ENCODE data around the gene REC8. TPM values are rescaled to one million over a fixed set of nuclear protein-coding genes. Genes with fewer than 3 reads are reported as not detected.

REC8 gene
- total and polyA plus RNA-seq, 2 of the 13 experiments (the other 11 are each of a cell fraction or from before 2014, with no cell fraction given): 3.4 to 14.7 TPM

DNA sequence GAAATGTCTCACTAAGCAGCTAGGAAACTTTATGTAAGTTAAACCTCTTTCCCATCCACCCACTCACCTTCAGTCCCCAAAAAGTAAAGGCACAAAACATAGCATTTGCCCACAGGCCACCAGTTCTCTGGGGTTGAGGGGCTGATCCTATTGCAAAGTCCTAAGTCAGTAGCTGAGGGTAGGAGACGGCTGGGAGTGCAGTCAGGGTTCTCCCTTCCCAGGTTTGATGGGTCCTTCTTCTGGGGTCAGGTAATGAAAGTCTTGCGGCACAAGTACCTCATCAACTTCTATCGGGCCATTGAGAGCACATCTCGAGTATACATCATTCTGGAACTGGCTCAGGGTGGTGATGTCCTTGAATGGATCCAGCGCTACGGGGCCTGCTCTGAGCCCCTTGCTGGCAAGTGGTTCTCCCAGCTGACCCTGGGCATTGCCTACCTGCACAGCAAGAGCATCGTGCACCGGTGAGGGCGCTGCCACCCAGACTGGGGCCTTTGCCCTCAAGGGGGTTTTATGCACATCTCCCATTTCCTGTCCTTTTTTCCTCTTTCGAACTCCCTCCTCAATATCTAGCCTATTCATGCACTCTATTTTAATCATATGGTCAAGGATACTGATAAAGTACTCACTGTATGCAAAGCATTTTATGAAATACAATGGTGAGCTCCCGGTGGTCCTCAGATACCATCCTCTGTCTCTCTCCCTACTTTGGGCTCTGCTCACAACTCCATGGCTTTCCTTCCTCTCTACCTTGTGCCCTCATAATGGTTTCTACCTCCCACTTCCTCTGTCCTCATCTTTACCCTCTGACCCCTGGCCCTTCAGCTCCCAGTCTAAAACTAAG is 34.6 kb downstream of the REC8 start (continued):
- no peak for TF ChIP-seq MAZ (IDR thresholded peaks at IDR 0.05; ENCODE audit: borderline replicate concordance, low read depth, low read length)
- TF ChIP-seq MAZ (CRISPR knock-in tag; IDR thresholded peaks at IDR 0.05; ENCODE audit: low read depth): no peak
- TF ChIP-seq, protein P1, sequence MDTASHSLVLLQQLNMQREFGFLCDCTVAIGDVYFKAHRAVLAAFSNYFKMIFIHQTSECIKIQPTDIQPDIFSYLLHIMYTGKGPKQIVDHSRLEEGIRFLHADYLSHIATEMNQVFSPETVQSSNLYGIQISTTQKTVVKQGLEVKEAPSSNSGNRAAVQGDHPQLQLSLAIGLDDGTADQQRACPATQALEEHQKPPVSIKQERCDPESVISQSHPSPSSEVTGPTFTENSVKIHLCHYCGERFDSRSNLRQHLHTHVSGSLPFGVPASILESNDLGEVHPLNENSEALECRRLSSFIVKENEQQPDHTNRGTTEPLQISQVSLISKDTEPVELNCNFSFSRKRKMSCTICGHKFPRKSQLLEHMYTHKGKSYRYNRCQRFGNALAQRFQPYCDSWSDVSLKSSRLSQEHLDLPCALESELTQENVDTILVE (CRISPR knock-in tag; IDR thresholded peaks at IDR 0.05): no peak
- no peak; the same call in 1 of the 2 replicates for TF ChIP-seq REXO4 (CRISPR knock-in tag; IDR thresholded peaks at IDR 0.05; ENCODE audit: borderline replicate concordance)
- no peak for TF ChIP-seq MED13 (CRISPR knock-in tag; IDR thresholded peaks at IDR 0.05)

DNA sequence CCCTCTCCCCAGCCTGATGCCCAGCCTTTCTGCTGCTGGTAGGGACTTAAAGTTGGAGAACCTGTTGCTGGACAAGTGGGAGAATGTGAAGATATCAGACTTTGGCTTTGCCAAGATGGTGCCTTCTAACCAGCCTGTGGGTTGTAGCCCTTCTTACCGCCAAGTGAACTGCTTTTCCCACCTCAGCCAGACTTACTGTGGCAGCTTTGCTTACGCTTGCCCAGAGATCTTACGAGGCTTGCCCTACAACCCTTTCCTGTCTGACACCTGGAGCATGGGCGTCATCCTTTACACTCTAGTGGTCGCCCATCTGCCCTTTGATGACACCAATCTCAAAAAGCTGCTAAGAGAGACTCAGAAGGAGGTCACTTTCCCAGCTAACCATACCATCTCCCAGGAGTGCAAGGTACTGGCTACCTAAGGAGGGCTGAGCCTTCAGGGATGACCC is 35.2 kb downstream of the REC8 start:
- ATAC-seq (no peak; the same call in 2 of the 3 replicates), FAIRE-seq (no peak), DNase-seq (ENCODE audit: low spot score) (no peak)
- no peaks in the 10 kb centered on the region for H3K27me3 ChIP-seq (ENCODE audit: control insufficient read depth in 1 of 2, insufficient read depth in 2 of 2, low read length in 2 of 2)
- no peak overlapping the region for H3K27ac ChIP-seq (ENCODE audit: extremely low read length, insufficient read depth, low read length)
- H3K4me1 ChIP-seq (ENCODE audit: insufficient read depth, low read length): peaks cover 9% of the 10 kb centered on the region
- no peak overlapping the region for H3K4me2 ChIP-seq (ENCODE audit: low read depth, low read length)
- intact Hi-C loops (cut with micrococcal nuclease; ENCODE audit: unreplicated experiment) (no loop called here), in situ Hi-C loops (cut with HindIII; ENCODE audit: extremely low pct_ligation_motif_present, low pct_unique_long_range_greater_than_20kb) (no loop called here)
- no peak overlapping the region for H3K9ac ChIP-seq (ENCODE audit: insufficient read depth, low read depth, low read length)
- no peaks in the 10 kb centered on the region for H3K9me3 ChIP-seq (ENCODE audit: low read length)
- BruUV-seq (replicated peaks): no TSS peak
- POLR2A ChIA-PET: interaction anchor here (0.9 to 2.7 kb wide), 7 partner anchors 9 to 65 kb away, joined by 3 to 13 read pairs (median 5); partner anchors contain the start of genes IPO4, IRF9, MDP1 and RABGGTA
- H3K4me3 ChIP-seq (replicated peaks in 1 of 3; ENCODE audit: insufficient read depth in 1 of 3, low read depth in 2 of 3, low read length in 3 of 3): no peak overlapping the region
- H3K36me3 ChIP-seq (replicated peaks in 1 of 2; ENCODE audit: control insufficient read depth in 1 of 2, insufficient read depth in 2 of 2, low read length in 2 of 2): peaks cover 39 to 56% of the 10 kb centered on the region in 2 experiments
- H4K20me1 ChIP-seq (ENCODE audit: insufficient read depth, low read length): no peaks in the 10 kb centered on the region
- WGBS (ENCODE audit: low lambda C conversion rate): 99% methylated on average over 5 of the region's 5 CpGs
- no peak overlapping the region for H2AFZ ChIP-seq (ENCODE audit: low read length)
- no peaks in the 10 kb centered on the region for H3K79me2 ChIP-seq (ENCODE audit: insufficient read depth, low read length)
- CTCF ChIA-PET (ENCODE audit: low intra/inter-chr PET ratio, low total read pairs): no interaction called here
- TF ChIP-seq POLR2G (IDR thresholded peaks at IDR 0.05; ENCODE audit: low read depth, low read length): peak; percentile 41; the same call in 1 of the 2 replicates
- TF ChIP-seq, protein P2, sequence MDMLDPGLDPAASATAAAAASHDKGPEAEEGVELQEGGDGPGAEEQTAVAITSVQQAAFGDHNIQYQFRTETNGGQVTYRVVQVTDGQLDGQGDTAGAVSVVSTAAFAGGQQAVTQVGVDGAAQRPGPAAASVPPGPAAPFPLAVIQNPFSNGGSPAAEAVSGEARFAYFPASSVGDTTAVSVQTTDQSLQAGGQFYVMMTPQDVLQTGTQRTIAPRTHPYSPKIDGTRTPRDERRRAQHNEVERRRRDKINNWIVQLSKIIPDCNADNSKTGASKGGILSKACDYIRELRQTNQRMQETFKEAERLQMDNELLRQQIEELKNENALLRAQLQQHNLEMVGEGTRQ (IDR thresholded peaks at IDR 0.05; ENCODE audit: low read depth, low read length): no peak
- TF ChIP-seq, protein P2 (CRISPR knock-in tag; IDR thresholded peaks at IDR 0.05; ENCODE audit: borderline replicate concordance): no peak
- no peak for TF ChIP-seq SP4 (CRISPR knock-in tag; IDR thresholded peaks at IDR 0.05)
- no peak for TF ChIP-seq ZNF501 (CRISPR knock-in tag; IDR thresholded peaks at IDR 0.05)
- TF ChIP-seq, protein P3, sequence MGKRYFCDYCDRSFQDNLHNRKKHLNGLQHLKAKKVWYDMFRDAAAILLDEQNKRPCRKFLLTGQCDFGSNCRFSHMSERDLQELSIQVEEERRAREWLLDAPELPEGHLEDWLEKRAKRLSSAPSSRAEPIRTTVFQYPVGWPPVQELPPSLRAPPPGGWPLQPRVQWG (CRISPR knock-in tag; IDR thresholded peaks at IDR 0.05; ENCODE audit: borderline replicate concordance, low read depth): no peak
- TF ChIP-seq RELA (CRISPR knock-in tag; IDR thresholded peaks at IDR 0.05): no peak
- TF ChIP-seq ZNF460 (CRISPR knock-in tag; IDR thresholded peaks at IDR 0.05; ENCODE audit: borderline replicate concordance): no peak
- no peak for TF ChIP-seq ZNF224 (CRISPR knock-in tag; IDR thresholded peaks at IDR 0.05)
- 0 out of 2 replicates have a peak, but pooled peaks have one; percentile 36 for TF ChIP-seq TBX2 (CRISPR knock-in tag; IDR thresholded peaks at IDR 0.05; ENCODE audit: borderline replicate concordance)
- TF ChIP-seq JUNB (CRISPR knock-in tag; IDR thresholded peaks at IDR 0.05; ENCODE audit: borderline replicate concordance): peak; percentile 35; the same call in 1 of the 2 replicates
- no peak for TF ChIP-seq NONO (IDR thresholded peaks at IDR 0.05)
- TF ChIP-seq NONO (CRISPR knock-in tag; conservative IDR thresholded peaks at IDR 0.05): 0 out of 2 replicates have a peak, but pooled peaks have one; percentile 11
- TF ChIP-seq ZNF644 (CRISPR knock-in tag; IDR thresholded peaks at IDR 0.05; ENCODE audit: low read depth): no peak
- TF ChIP-seq HNF4A (CRISPR knock-in tag; IDR thresholded peaks at IDR 0.05): no peak
- TF ChIP-seq GATAD1 (CRISPR knock-in tag; IDR thresholded peaks at IDR 0.05): no peak

Data from HepG2 (cell line).